ENCODE results near the gene OTOGL.
"Not testable (repeated sequence)": the region's sequence is repeated elsewhere in the genome, so short reads cannot be mapped to it uniquely, and the experiment has no call there.

Gene OTOGL

DNA sequence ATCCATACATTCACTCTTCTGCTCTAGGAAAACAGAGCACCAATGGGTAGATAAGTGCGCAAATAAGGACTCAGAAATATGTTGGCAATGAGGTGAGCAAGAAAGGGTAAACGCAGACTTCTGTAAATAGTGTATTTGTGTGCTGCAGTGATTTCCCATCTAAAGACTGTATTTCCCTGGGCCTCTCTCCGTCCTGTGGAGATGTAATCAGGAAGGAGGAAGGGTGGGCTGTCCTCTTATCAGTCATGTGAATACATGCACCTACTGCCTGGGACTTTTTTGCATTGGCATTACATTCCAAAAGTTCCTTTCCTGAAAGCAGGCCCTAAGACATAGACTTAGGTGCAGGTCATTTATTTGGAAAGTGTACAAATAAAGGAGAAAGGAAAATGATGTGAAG is 114.5 kb downstream of the OTOGL start:
- no peak overlapping the region for H3K4me3 ChIP-seq (ENCODE audit: low read depth, low read length)
- TF ChIP-seq, protein P1, sequence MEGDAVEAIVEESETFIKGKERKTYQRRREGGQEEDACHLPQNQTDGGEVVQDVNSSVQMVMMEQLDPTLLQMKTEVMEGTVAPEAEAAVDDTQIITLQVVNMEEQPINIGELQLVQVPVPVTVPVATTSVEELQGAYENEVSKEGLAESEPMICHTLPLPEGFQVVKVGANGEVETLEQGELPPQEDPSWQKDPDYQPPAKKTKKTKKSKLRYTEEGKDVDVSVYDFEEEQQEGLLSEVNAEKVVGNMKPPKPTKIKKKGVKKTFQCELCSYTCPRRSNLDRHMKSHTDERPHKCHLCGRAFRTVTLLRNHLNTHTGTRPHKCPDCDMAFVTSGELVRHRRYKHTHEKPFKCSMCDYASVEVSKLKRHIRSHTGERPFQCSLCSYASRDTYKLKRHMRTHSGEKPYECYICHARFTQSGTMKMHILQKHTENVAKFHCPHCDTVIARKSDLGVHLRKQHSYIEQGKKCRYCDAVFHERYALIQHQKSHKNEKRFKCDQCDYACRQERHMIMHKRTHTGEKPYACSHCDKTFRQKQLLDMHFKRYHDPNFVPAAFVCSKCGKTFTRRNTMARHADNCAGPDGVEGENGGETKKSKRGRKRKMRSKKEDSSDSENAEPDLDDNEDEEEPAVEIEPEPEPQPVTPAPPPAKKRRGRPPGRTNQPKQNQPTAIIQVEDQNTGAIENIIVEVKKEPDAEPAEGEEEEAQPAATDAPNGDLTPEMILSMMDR (IDR thresholded peaks at IDR 0.05; ENCODE audit: insufficient read depth, low read depth, low read length, missing control alignments), result no peak
- DNase-seq (ENCODE audit: low read depth), result no peak

DNA sequence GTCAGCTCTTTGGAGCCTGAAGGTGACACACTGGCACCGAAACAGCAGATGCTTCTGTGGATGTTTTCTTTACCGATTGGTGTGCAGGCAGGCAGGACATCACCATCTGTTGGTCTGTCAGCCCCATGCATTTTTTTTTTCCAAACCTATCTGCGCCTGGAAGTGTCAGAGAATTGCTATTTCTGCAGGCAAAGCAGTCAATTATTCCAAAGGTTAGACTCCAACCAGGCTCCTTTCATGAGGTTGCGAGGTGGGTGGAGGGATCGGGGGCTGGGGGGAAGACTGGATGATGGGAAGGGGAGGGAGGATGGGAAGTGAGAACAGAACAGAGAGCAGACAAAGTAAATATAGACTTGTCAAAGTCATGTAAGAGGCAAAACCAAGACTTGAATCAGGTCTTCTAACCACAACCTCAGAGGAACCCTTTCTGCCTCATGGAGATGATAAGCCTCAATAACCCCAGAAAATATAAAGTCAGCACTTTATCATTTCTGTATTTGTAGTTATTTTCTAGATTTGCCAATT is 117.7 kb downstream of the OTOGL start:
- DNase-seq (ENCODE audit: low read depth), result peak; percentile 75
- peak overlapping the region; percentile 31; the same call in 1 of the 2 replicates for H3K4me3 ChIP-seq (ENCODE audit: low read depth, low read length)

DNA sequence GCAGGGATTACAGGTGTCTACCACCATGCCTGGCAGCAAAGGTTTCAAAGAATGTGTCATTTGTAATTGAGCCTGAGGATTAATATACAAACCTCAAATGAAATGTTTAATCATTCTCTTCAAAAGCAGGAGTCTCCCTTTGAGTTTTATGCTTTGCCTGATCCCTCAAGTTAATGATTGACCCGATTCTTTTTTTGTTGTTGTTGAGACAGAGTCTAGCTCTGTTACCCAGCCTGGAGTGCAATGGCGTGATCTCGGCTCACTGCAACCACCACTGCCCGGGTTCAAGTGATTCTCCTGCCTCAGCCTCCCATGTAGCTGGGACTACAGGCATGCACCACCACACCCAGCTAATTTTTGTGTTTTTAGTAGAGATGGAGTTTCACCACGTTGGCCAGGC is 119.6 kb downstream of the OTOGL start:
- DNase-seq (ENCODE audit: low read depth), result not testable (repeated sequence)

More for the DNA sequence above, 117.7 kb downstream of the OTOGL start:
- TF ChIP-seq, protein P1 (IDR thresholded peaks at IDR 0.05; ENCODE audit: insufficient read depth, low read depth, low read length, missing control alignments), result no peak

DNA sequence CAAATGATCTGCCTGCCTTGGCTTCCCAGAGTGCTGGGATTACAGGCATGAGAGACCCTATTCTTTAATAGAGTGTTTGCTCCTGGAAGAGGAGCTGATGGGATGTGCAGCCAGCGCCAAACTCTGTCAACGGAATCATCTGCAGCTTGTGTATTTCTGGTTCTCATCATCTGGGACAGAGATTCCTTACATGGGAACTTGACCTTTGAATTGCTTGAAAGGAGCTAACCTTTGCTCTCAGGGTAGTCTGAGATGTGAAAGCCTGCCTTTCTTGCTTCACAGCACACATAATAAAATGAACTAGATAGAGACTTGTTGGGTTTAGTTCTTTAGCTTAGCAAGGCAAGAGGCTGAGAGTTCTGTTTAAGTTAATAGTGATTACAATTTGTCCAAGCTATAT is 120.0 kb downstream of the OTOGL start:
- H3K4me3 ChIP-seq (ENCODE audit: low read depth, low read length), result no peak overlapping the region
- peak; percentile 11 for DNase-seq (ENCODE audit: low read depth)
- TF ChIP-seq, protein P1 (IDR thresholded peaks at IDR 0.05; ENCODE audit: insufficient read depth, low read depth, low read length, missing control alignments), result no peak

More for the DNA sequence above, 119.6 kb downstream of the OTOGL start:
- H3K4me3 ChIP-seq (ENCODE audit: low read depth, low read length), result not testable (repeated sequence)

DNA sequence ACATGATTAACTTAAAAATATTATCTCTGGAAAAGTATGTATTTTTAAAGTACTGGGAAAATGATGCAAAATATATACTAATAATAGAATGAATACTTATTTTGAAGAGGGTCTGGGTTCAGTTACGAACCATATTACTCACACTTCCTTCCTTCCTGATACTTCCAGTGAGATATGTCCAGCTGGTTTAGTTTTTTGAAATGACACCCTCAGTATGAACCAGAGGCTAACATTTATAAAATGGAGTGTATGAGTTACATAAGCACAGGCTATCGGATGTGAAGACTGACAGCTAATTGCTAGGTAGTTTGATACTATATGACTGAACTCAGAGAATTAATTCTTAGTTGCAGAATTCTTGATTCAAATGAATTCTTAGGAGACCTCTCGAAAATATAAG is 122.9 kb downstream of the OTOGL start:
- peak; percentile 42 for DNase-seq (ENCODE audit: low read depth)
- no peak overlapping the region for H3K4me3 ChIP-seq (ENCODE audit: low read depth, low read length)
- TF ChIP-seq, protein P1 (IDR thresholded peaks at IDR 0.05; ENCODE audit: insufficient read depth, low read depth, low read length, missing control alignments), result no peak

DNA sequence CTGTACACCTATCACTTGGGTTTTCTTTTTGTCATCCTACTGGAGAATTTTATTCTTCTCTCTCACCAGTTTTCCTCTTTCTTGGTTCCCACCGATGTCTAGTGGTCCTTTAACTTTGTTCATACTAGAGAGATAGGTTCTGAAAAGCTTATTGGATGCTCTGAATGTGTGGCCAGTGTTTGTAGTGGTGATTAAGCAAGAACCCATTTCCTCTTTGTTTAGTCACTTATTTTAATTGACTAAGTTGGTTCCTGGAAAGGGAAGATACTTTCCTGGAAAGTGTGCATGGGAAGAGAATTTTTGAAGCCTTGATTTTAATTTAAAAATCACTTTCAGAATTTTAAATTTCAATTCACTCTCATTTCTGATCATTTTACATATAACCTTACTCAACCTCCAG is 127.2 kb downstream of the OTOGL start:
- no peak for DNase-seq (ENCODE audit: low read depth)
- TF ChIP-seq, protein P1 (IDR thresholded peaks at IDR 0.05; ENCODE audit: insufficient read depth, low read depth, low read length, missing control alignments), result no peak
- no peak overlapping the region for H3K4me3 ChIP-seq (ENCODE audit: low read depth, low read length)

DNA sequence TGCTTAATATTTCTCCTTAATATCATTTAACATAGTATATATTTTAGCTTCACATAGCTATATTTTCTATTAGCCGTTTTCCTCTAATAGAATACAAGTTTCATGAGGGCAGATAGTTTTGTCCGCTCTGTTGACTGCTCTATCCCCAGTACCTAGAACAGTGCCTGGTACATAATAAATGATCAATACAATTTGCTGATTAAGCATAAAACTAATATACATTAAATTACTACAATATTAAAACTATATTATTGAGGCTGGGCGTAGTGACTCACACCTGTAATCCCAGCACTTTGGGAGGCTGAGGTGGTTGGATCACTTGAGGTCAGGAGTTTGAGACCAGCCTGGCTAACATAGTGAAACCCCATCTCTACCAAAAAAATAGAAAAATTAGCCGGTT is 128.6 kb downstream of the OTOGL start:
- not testable (repeated sequence) for H3K4me3 ChIP-seq (ENCODE audit: low read depth, low read length); DNase-seq (ENCODE audit: low read depth)

DNA sequence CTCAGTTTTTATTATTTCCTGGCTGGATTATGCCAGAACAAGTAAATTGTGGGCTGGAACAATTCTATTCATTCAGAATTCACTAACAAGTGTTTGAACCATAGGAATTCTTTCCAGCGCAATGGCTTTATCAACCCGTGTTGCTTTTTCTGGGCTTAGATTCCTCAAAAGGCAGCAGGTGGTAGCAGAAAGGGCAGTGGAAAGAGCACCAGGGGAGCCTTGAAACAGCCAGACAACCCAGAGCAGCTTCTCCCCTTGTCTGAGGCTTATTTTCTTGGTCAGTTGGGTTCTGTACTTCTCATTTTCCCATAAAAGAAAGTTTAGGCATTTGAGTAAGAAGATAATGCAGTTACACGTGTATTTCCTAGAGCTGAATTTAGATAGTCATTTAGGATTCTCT is 130.7 kb downstream of the OTOGL start:
- DNase-seq (ENCODE audit: low read depth), result no peak
- TF ChIP-seq, protein P1 (IDR thresholded peaks at IDR 0.05; ENCODE audit: insufficient read depth, low read depth, low read length, missing control alignments), result no peak

More for the DNA sequence above, 130.7 kb downstream of the OTOGL start:
- H3K4me3 ChIP-seq (ENCODE audit: low read depth, low read length), result no peak overlapping the region
